HepG2 (cell line): ENCODE measurements around the gene MCFD2. TPM values are rescaled to one million over a fixed set of nuclear protein-coding genes. Genes with fewer than 3 reads are reported as not detected.

Experiments used
- ATAC-seq: fragments of 200-7000 bp; cut with Tn5 transposase; 3 replicates; pipeline ENCODE4 v1.9.1; 2020; ENCODE audit warnings: mild to moderate bottlenecking, moderate library complexity
- BruUV-seq: library from RNA; stranded (reverse); fragments of 400-500 nt; replicated peaks from 2 replicates; lab custom pipeline; 2021; lab: Mats Ljungman, UMichigan
- CTCF ChIA-PET: fragments of 300-600 bp; formaldehyde crosslinking; extraction: SDS; loops from one replicate; lab custom pipeline; 2021; ENCODE audit warnings: low total read pairs, inconsistent platforms, low intra/inter-chr PET ratio; lab: Yijun Ruan, JAX
- POLR2A ChIA-PET: fragments of 350-600 bp; sonication (Branson Sonifier 250); formaldehyde crosslinking; loops from one replicate; lab custom pipeline; 2020; ENCODE audit warnings: antibody characterized with exemption, inconsistent platforms; lab: Yijun Ruan, JAX
- DNase-seq: peaks from one replicate; pipeline ENCODE4 v3.0.0-alpha.2; 2015; ENCODE audit warnings: low spot score
- FAIRE-seq: peaks from 3 replicates; lab custom pipeline; 2011; peaks lifted over from hg19 to GRCh38; lab: Jason Lieb, UNC
- H2AFZ ChIP-seq: one replicate; pipeline ENCODE4 v1.6.1; 2011; ENCODE audit warnings: low read length, inconsistent platforms
- H3K27ac ChIP-seq: fragments of 300-600 bp; 3 replicates; pipeline ENCODE4 v1.8.0; 2011; ENCODE audit warnings: mixed run types, mild to moderate bottlenecking, mixed read lengths, low read length, inconsistent platforms; ENCODE audit not compliant: insufficient read depth; ENCODE audit errors: extremely low read length
- H3K27me3 ChIP-seq, 2 experiments: fragments of 200-600 bp in 1 of 2; 2 replicates in 1 of 2; 3 replicates in 1 of 2; pipeline versions ENCODE4 v1.6.0 to v1.8.0; 2011; ENCODE audit warnings: low read length in 2 of 2, mild to moderate bottlenecking in 2 of 2, moderate library complexity in 2 of 2, inconsistent platforms in 1 of 2; ENCODE audit not compliant: insufficient read depth in 2 of 2, control insufficient read depth in 1 of 2
- H3K36me3 ChIP-seq, 2 experiments: fragments of 200-600 bp in 1 of 2; replicated peaks in 1 of 2; 2 replicates in 1 of 2; 3 replicates in 1 of 2; pipeline versions ENCODE4 v1.5.1 to v1.8.0; 2011; ENCODE audit warnings: low read length in 2 of 2, inconsistent platforms in 1 of 2; ENCODE audit not compliant: insufficient read depth in 2 of 2, control insufficient read depth in 1 of 2
- H3K4me1 ChIP-seq: 2 replicates; pipeline ENCODE4 v1.5.1; 2012; ENCODE audit warnings: low read length, inconsistent platforms; ENCODE audit not compliant: insufficient read depth
- H3K4me2 ChIP-seq: 2 replicates; pipeline ENCODE4 v1.6.0; 2011; ENCODE audit warnings: low read depth, low read length, inconsistent platforms
- H3K4me3 ChIP-seq, 3 experiments: fragments of 200-600 bp in 1 of 3; sonication (generic), shearing (Covaris generic) in 1 of 3; replicated peaks in 1 of 3; 2 replicates each; pipeline ENCODE4 v1.5.1; 2011 to 2016; ENCODE audit warnings: low read length in 3 of 3, inconsistent platforms in 2 of 3, low read depth in 2 of 3, mild to moderate bottlenecking in 2 of 3, control low read depth in 1 of 3, mixed read lengths in 1 of 3; ENCODE audit not compliant: insufficient read depth in 1 of 3
- H3K79me2 ChIP-seq: one replicate; pipeline ENCODE4 v1.6.1; 2011; ENCODE audit warnings: low read length, inconsistent platforms; ENCODE audit not compliant: insufficient read depth
- H3K9ac ChIP-seq: 2 replicates; pipeline ENCODE4 v1.6.0; 2011; ENCODE audit warnings: mild to moderate bottlenecking, low read depth, low read length, inconsistent platforms; ENCODE audit not compliant: insufficient read depth
- H3K9me3 ChIP-seq: 2 replicates; pipeline ENCODE4 v1.5.1; 2012; ENCODE audit warnings: mild to moderate bottlenecking, low read length
- H4K20me1 ChIP-seq: 2 replicates; pipeline ENCODE4 v1.6.0; 2011; ENCODE audit warnings: inconsistent platforms, mild to moderate bottlenecking, low read length, moderate library complexity; ENCODE audit not compliant: insufficient read depth
- AKAP8 ChIP-seq: sonication (generic); formaldehyde crosslinking; IDR thresholded peaks from 2 replicates; pipeline ENCODE4 v1.5.1; 2020; ENCODE audit warnings: mild to moderate bottlenecking, missing genetic modification reagents
- CEBPG ChIP-seq: IDR thresholded peaks from 2 replicates; pipeline ENCODE4 v1.6.1; 2016
- CENPX ChIP-seq: sonication (generic); formaldehyde crosslinking; IDR thresholded peaks from 2 replicates; pipeline ENCODE4 v1.9.0; 2021; ENCODE audit warnings: mild to moderate bottlenecking, missing genetic modification reagents, moderate library complexity
- GABPA ChIP-seq, 2 experiments: IDR thresholded peaks; 2 replicates each; pipeline ENCODE4 v1.6.1; 2011 to 2016; ENCODE audit warnings: low read depth in 2 of 2, low read length in 1 of 2, missing biosample characterization in 1 of 2, missing genetic modification characterization in 1 of 2
- MEF2D ChIP-seq: sonication (generic); formaldehyde crosslinking; IDR thresholded peaks from 2 replicates; pipeline ENCODE4 v1.5.1; 2020; ENCODE audit warnings: mild to moderate bottlenecking, missing genetic modification reagents
- PAX8 ChIP-seq: sonication (generic); formaldehyde crosslinking; IDR thresholded peaks from 2 replicates; pipeline ENCODE4 v1.8.0; 2022; ENCODE audit warnings: mild to moderate bottlenecking, missing genetic modification reagents, borderline replicate concordance
- SRF ChIP-seq: IDR thresholded peaks from 2 replicates; pipeline ENCODE4 v1.6.1; 2011; ENCODE audit warnings: mild to moderate bottlenecking, low read depth, low read length, moderate library complexity
- SUZ12 ChIP-seq: fragments of 150-350 bp; IDR thresholded peaks from 2 replicates; pipeline ENCODE4 v1.6.1; 2014; ENCODE audit warnings: low read depth, low read length
- ZNF44 ChIP-seq: sonication (generic); formaldehyde crosslinking; IDR thresholded peaks from 2 replicates; pipeline ENCODE4 v1.5.1; 2020; ENCODE audit warnings: mild to moderate bottlenecking, missing genetic modification reagents
- ZNF468 ChIP-seq: sonication (generic); formaldehyde crosslinking; IDR thresholded peaks from 2 replicates; pipeline ENCODE4 v1.8.0; 2022; ENCODE audit warnings: mild to moderate bottlenecking, moderate library complexity, missing genetic modification reagents
- WGBS: methylation state at CpG from one replicate; pipeline ENCODE4 v1.1.6; 2017; ENCODE audit warnings: low lambda C conversion rate; 5-methylcytosine and 5-hydroxymethylcytosine counted together
- in situ Hi-C: cut with HindIII; loops from 2 replicates; pipeline ENCODE4 v1.10.0; 2017; ENCODE audit warnings: low pct_unique_long_range_greater_than_20kb; ENCODE audit not compliant: extremely low pct_ligation_motif_present
- intact Hi-C: fragments of 100-400 bp; cut with micrococcal nuclease; formaldehyde crosslinking; loops from one replicate; pipeline ENCODE4 v1.10.0; 2022; ENCODE audit not compliant: unreplicated experiment
- polyA plus RNA-seq, 8 experiments: library from polyadenylated mRNA; depleted of rRNA in 3 of 8; stranded (reverse) in 7 of 8; unstranded in 1 of 8; fragments of >200 nt; fragmentation: Illumina TruSeq in 4 of 8; extraction: Trizol in 4 of 8; gene quantifications; 2 replicates each; pipeline versions ENCODE4 v1.2.1 to v1.2.3, GENCODE V29; 2011 to 2016; ENCODE audit warnings: low read depth in 4 of 8, missing spikeins in 1 of 8, mixed read lengths in 1 of 8; ENCODE audit not compliant: insufficient read depth in 1 of 8
- total RNA-seq, 5 experiments: library from RNA; depleted of rRNA; stranded (reverse); fragments of >200 nt; fragmentation: Illumina TruSeq; extraction: Trizol; gene quantifications; 2 replicates each; pipeline ENCODE4 v1.2.3, GENCODE V29; 2016; ENCODE audit warnings: low read depth in 1 of 5
- TF ChIP-seq, protein P1 (sequence below): IDR thresholded peaks from 2 replicates; pipeline ENCODE4 v1.6.1; 2016; ENCODE audit warnings: low read depth, missing genetic modification reagents, missing compliant biosample characterization
- TF ChIP-seq, protein P2 (sequence below): sonication (generic); formaldehyde crosslinking; IDR thresholded peaks from 2 replicates; pipeline ENCODE4 v1.5.1; 2020; ENCODE audit warnings: mild to moderate bottlenecking, missing genetic modification reagents, moderate library complexity
- TF ChIP-seq, protein P3 (sequence below): sonication (generic); formaldehyde crosslinking; IDR thresholded peaks from 2 replicates; pipeline ENCODE4 v1.4.0; 2020; ENCODE audit warnings: missing genetic modification reagents

MCFD2 gene
- total and polyA plus RNA-seq, 2 of the 13 experiments (the other 11 are each of a cell fraction or from before 2014, with no cell fraction given), result 183 to 232 TPM

DNA sequence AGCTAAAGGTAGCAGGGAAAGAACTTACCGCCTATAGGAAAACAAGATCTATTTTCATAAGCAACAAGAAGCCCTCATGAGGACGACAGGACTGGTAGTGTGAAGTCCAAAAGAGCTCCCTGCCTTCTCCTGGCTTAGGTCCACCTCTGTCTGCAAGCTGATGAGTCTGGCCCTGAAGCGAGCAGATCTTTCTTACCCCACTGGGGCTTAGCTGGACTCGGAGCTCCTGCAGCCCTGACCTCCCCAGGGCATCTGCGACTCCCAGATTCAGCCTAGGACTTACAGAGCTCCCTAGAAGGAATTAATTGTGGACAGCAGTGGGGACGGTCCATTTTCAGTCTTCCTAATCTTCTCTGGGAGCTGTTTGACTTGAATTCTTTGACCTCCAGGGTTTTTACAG lies 53.7 kb downstream of the MCFD2 start (continued):
- TF ChIP-seq, protein P1, sequence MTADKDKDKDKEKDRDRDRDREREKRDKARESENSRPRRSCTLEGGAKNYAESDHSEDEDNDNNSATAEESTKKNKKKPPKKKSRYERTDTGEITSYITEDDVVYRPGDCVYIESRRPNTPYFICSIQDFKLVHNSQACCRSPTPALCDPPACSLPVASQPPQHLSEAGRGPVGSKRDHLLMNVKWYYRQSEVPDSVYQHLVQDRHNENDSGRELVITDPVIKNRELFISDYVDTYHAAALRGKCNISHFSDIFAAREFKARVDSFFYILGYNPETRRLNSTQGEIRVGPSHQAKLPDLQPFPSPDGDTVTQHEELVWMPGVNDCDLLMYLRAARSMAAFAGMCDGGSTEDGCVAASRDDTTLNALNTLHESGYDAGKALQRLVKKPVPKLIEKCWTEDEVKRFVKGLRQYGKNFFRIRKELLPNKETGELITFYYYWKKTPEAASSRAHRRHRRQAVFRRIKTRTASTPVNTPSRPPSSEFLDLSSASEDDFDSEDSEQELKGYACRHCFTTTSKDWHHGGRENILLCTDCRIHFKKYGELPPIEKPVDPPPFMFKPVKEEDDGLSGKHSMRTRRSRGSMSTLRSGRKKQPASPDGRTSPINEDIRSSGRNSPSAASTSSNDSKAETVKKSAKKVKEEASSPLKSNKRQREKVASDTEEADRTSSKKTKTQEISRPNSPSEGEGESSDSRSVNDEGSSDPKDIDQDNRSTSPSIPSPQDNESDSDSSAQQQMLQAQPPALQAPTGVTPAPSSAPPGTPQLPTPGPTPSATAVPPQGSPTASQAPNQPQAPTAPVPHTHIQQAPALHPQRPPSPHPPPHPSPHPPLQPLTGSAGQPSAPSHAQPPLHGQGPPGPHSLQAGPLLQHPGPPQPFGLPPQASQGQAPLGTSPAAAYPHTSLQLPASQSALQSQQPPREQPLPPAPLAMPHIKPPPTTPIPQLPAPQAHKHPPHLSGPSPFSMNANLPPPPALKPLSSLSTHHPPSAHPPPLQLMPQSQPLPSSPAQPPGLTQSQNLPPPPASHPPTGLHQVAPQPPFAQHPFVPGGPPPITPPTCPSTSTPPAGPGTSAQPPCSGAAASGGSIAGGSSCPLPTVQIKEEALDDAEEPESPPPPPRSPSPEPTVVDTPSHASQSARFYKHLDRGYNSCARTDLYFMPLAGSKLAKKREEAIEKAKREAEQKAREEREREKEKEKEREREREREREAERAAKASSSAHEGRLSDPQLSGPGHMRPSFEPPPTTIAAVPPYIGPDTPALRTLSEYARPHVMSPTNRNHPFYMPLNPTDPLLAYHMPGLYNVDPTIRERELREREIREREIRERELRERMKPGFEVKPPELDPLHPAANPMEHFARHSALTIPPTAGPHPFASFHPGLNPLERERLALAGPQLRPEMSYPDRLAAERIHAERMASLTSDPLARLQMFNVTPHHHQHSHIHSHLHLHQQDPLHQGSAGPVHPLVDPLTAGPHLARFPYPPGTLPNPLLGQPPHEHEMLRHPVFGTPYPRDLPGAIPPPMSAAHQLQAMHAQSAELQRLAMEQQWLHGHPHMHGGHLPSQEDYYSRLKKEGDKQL (CRISPR knock-in tag), result no peak
- TF ChIP-seq, all 625 proteins: peak for 0

DNA sequence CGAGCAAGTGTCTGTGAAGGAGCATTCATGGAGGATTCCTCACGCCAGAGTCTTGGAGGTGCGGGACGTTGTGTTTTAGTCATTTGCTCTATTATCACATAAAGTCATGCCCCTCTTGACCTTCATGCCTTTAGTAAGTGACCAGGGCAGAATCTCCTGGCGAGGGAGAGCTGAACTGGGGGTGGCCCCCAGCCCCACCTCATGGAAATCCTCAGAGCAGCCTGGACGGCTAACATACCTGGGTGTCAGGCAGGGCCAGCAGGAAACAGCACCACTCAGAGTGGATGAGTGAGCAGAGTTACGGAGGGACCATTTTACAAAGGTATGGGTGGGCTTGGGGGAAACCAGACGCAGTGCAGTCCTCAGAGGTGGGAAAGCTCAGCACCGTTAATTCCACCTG lies 56.1 kb downstream of the MCFD2 start:
- DNase-seq (no peak), ATAC-seq (no peak), FAIRE-seq (no peak)
- no peak overlapping the region for H3K4me3 ChIP-seq
- no peaks in the 10 kb centered on the region for H3K79me2 ChIP-seq
- H3K27me3 ChIP-seq, result peaks cover 5 to 61% of the 10 kb centered on the region in 2 experiments; a peak in 4 of 5 replicates
- WGBS, result 52% methylated on average over 9 of the region's 9 CpGs
- H3K4me2 ChIP-seq, result no peak overlapping the region
- TF ChIP-seq GABPA (IDR thresholded peaks at IDR 0.05; ENCODE audit: low read depth, low read length), result no peak
- TF ChIP-seq GABPA (CRISPR knock-in tag; IDR thresholded peaks at IDR 0.05; ENCODE audit: low read depth), result no peak
- TF ChIP-seq, protein P2, sequence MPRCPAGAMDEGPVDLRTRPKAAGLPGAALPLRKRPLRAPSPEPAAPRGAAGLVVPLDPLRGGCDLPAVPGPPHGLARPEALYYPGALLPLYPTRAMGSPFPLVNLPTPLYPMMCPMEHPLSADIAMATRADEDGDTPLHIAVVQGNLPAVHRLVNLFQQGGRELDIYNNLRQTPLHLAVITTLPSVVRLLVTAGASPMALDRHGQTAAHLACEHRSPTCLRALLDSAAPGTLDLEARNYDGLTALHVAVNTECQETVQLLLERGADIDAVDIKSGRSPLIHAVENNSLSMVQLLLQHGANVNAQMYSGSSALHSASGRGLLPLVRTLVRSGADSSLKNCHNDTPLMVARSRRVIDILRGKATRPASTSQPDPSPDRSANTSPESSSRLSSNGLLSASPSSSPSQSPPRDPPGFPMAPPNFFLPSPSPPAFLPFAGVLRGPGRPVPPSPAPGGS (CRISPR knock-in tag), result no peak
- TF ChIP-seq SUZ12, result no peak
- no peak for TF ChIP-seq CENPX (CRISPR knock-in tag)
- no peak for TF ChIP-seq ZNF44
- TF ChIP-seq AKAP8 (CRISPR knock-in tag), result no peak
- no peak for TF ChIP-seq CEBPG (CRISPR knock-in tag)
- no peak for TF ChIP-seq SRF
- no peak for TF ChIP-seq MEF2D
- no peak for TF ChIP-seq ZNF468
- TF ChIP-seq, protein P3, sequence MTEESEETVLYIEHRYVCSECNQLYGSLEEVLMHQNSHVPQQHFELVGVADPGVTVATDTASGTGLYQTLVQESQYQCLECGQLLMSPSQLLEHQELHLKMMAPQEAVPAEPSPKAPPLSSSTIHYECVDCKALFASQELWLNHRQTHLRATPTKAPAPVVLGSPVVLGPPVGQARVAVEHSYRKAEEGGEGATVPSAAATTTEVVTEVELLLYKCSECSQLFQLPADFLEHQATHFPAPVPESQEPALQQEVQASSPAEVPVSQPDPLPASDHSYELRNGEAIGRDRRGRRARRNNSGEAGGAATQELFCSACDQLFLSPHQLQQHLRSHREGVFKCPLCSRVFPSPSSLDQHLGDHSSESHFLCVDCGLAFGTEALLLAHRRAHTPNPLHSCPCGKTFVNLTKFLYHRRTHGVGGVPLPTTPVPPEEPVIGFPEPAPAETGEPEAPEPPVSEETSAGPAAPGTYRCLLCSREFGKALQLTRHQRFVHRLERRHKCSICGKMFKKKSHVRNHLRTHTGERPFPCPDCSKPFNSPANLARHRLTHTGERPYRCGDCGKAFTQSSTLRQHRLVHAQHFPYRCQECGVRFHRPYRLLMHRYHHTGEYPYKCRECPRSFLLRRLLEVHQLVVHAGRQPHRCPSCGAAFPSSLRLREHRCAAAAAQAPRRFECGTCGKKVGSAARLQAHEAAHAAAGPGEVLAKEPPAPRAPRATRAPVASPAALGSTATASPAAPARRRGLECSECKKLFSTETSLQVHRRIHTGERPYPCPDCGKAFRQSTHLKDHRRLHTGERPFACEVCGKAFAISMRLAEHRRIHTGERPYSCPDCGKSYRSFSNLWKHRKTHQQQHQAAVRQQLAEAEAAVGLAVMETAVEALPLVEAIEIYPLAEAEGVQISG, result no peak
- no peak for TF ChIP-seq PAX8 (CRISPR knock-in tag)
- no TSS peak for BruUV-seq
- intact Hi-C loops, result no loop called here
- no peaks in the 10 kb centered on the region for H4K20me1 ChIP-seq
- CTCF ChIA-PET, result no interaction called here
- H3K9ac ChIP-seq, result no peak overlapping the region
- no peaks in the 10 kb centered on the region for H3K9me3 ChIP-seq
- no peak overlapping the region for H2AFZ ChIP-seq
- no peaks in the 10 kb centered on the region for H3K36me3 ChIP-seq
- H3K4me1 ChIP-seq, result no peaks in the 10 kb centered on the region
- POLR2A ChIA-PET, result no interaction called here
- in situ Hi-C loops, result no loop called here
- no peak overlapping the region for H3K27ac ChIP-seq
